D721Med (cell line): ENCODE results near the gene ETV3.
"Not testable (repeated sequence)": the region's sequence is repeated elsewhere in the genome, so short reads cannot be mapped to it uniquely, and the experiment has no call there.

ENCODE experiments used
- DNase-seq: peaks from one replicate; pipeline ENCODE4 v3.0.0; 2011; ENCODE audit warnings: low spot score; ENCODE audit not compliant: insufficient read length
- FAIRE-seq: peaks from 2 replicates; lab custom pipeline; 2011; peaks lifted over from hg19 to GRCh38; lab: Jason Lieb, UNC
- TF ChIP-seq, protein P1 (sequence below): IDR thresholded peaks from 2 replicates; pipeline ENCODE4 v1.5.1; 2012; ENCODE audit warnings: mild to moderate bottlenecking, control low read depth; ENCODE audit not compliant: insufficient read depth; ENCODE audit errors: missing control alignments

Gene ETV3

DNA sequence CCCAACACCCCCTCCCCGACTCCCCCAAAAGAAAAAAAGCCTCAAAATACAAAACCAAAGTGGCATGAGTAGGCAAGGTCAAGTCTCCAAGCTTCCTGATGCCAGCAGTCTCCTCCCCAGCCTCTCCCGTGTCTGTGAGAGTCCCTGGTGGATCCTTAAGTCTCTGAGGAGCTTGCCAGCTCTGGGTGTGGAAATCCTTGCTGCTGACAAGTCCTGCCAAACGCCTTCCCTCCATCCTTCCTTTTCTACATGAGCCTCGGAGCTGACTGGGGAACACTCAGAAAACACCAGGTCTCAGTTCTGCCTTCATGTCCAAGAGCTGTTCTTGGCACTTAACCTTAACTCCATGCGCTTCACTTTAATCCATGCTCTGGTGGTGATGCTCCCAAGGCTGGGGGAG is 34.9 kb downstream of the ETV3 start:
- no peak for FAIRE-seq
- no peak for DNase-seq
- TF ChIP-seq, protein P1, sequence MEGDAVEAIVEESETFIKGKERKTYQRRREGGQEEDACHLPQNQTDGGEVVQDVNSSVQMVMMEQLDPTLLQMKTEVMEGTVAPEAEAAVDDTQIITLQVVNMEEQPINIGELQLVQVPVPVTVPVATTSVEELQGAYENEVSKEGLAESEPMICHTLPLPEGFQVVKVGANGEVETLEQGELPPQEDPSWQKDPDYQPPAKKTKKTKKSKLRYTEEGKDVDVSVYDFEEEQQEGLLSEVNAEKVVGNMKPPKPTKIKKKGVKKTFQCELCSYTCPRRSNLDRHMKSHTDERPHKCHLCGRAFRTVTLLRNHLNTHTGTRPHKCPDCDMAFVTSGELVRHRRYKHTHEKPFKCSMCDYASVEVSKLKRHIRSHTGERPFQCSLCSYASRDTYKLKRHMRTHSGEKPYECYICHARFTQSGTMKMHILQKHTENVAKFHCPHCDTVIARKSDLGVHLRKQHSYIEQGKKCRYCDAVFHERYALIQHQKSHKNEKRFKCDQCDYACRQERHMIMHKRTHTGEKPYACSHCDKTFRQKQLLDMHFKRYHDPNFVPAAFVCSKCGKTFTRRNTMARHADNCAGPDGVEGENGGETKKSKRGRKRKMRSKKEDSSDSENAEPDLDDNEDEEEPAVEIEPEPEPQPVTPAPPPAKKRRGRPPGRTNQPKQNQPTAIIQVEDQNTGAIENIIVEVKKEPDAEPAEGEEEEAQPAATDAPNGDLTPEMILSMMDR = no peak

DNA sequence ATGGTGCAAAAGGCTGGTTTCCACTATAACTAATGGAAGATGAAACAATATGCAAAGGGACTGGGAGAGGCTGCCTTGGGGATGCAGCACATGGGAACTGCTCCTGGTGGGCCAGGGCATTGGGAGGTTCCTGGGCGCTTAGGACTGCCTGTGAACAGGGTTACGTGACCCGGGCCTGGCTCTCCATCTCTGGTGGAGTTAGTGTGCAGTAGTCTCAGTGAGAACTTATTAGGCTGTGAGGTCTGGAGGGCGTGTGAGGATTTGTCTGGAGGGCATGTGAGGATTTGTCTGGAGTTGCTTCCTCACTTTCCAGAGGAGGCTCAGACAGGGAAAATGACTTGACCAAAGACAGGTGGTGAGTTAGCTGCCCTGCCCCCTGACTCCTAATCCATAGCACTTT is 37.0 kb downstream of the ETV3 start:
- DNase-seq = no peak
- TF ChIP-seq, protein P1 = no peak
- no peak for FAIRE-seq

DNA sequence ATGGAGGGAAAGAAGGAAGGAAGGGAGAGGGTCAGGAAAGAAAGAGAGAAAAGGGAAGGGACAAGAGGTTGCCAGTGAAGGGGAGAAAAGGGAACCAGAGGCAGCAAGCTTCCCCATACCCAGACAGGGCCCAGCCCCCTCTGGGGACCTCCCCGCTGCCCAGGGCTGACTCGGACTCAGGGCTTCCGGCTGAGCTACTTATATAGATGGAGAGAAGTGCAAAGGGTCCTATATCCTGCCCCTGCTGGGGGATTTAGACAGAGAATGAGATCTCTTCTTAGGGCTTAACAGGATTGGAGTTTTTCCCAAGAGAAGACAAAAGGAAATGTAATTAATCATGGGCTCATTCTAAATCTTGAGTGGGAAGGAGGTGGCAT is 38.6 kb downstream of the ETV3 start, which contains the start of gene ETV3L:
Gene ETV3L, minus strand, starts transcription at position 176 of the 377 bp plus-strand sequence. CDS start 285 bp downstream, outside the sequence.
- FAIRE-seq = peak; percentile 38
- TF ChIP-seq, protein P1 = no peak
- peak; percentile 86 for DNase-seq

DNA sequence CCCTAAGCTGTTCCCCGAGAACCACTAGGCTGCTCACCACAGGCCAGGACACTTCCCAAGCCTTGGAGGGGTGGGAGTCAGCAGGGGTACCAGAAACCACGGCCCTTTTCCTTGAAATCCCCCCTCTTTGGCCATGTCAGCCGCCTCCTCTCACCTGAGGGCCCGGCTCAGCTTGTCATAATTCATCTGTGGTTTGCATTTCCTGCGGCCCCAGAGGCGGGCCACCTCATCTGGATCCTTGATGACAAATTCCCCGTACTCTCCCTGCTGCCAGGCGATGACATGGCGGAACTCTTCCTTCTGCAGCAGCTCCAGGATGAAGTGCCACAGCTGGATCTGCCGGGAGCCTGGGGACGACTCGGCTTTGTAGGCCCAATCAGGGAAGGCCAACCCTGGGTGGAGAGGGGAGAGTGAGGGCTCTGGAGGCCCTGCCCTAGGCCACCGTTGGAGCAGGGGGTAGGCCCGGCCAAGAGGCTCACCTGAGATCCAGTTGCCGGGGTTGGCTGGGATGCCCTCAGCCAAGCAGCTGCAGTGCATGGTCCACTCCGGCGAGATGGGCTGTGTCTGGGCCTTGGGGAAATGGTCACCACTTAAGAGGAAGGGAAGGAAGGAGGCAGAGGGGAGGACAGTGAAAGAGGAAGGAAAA is 39.1 kb downstream of the ETV3 start:
- DNase-seq, FAIRE-seq: not testable (repeated sequence)

DNA sequence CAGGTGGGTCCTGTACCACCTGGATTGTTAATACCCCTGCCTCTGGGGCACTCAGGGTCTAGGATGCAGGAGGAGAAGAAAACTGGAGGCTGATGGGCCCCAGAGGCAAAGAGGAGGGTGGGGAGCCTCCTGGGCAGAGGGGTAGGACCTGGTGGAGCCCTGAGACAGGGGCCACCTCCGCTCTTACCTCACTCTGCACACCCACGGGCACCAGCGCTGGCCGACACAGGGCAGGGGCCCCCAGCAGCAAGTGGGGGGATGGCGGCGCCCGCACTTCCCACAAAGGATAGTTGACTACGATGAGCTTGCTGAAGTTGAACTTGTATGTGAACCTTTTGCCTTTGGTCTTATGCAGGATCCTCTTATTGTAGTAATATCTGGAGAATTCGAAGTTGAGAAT is 39.7 kb downstream of the ETV3 start:
- TF ChIP-seq, protein P1 = no peak
- FAIRE-seq (no peak), DNase-seq (no peak)

DNA sequence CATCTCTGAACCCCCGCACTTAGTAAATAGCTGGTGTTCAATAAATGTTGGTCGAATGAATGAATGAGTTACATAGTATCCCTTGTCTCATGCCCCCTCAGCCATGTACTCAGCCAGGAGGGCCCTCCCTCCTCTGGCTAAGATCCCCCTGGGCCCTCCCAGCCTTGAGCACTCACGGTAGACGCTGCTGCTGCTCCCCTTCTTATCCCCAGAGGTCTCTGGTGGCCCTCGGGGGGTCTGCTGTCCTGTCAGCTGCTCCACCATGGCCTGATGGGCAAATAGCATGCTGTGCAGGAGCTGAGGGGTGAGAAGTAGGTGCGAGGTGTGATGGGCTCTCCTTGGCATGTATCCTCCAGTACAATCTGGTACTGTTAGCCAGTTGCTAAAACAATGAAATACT is 40.5 kb downstream of the ETV3 start:
- DNase-seq (no peak), FAIRE-seq (no peak)
- TF ChIP-seq, protein P1 = no peak

DNA sequence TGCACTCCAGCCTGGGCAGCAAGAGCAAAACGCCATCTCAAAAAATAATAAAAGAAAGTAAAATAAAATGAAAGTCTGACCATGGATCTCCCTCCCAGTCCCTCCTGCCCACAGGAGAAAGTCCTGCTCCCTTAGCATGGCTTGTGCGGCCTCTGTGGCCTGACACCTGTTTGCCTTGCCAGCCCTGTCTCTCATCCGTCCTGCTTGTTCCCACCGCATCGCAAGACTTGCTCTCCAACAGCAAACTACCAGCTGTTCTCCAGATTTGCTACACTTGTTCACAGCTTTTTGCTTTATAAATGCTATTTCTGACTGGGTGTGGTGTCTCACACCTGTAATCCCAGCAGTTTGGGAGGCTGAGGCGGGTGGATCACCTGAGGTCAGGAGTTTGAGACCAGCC is 41.3 kb downstream of the ETV3 start:
- DNase-seq (no peak), FAIRE-seq (no peak)
- TF ChIP-seq, protein P1 = no peak
